Limb (tissue), 2 donors: ENCODE results near the gene CXCR4.
A peak's percentile ranks its signal among the peaks of the same experiment; 100 is the strongest.
"Not testable (repeated sequence)": the region's sequence is repeated elsewhere in the genome, so short reads cannot be mapped to it uniquely, and the experiment has no call there.

Source experiments
- DNase-seq, 2 donors: peaks; one replicate each; pipeline ENCODE4 v3.0.0-alpha.2; 2016; ENCODE audit errors: extremely low spot score in 2 of 2

The CXCR4 gene

DNA sequence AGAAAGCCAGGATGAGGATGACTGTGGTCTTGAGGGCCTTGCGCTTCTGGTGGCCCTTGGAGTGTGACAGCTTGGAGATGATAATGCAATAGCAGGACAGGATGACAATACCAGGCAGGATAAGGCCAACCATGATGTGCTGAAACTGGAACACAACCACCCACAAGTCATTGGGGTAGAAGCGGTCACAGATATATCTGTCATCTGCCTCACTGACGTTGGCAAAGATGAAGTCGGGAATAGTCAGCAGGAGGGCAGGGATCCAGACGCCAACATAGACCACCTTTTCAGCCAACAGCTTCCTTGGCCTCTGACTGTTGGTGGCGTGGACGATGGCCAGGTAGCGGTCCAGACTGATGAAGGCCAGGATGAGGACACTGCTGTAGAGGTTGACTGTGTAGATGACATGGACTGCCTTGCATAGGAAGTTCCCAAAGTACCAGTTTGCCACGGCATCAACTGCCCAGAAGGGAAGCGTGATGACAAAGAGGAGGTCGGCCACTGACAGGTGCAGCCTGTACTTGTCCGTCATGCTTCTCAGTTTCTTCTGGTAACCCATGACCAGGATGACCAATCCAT lies 2.7 kb downstream of the CXCR4 start:
- DNase-seq, result no peak

DNA sequence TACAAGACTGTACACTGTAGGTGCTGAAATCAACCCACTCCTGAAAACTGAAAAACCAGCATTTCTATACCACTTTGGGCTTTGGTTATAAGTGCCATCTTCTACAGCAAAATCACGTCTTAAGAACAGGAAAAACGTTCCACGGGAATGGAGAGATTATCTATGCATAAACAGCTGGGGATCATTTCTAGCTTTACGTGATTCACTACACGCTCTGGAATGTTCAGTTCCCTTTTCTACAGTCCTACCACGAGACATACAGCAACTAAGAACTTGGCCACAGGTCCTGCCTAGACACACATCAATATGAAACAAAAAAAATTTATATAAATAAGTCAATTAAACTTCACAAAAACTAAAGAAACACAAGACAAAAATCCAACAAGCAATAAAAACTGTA lies 3.6 kb downstream of the CXCR4 start:
- DNase-seq, result peak in 1 of 2 donors; percentile 60

DNA sequence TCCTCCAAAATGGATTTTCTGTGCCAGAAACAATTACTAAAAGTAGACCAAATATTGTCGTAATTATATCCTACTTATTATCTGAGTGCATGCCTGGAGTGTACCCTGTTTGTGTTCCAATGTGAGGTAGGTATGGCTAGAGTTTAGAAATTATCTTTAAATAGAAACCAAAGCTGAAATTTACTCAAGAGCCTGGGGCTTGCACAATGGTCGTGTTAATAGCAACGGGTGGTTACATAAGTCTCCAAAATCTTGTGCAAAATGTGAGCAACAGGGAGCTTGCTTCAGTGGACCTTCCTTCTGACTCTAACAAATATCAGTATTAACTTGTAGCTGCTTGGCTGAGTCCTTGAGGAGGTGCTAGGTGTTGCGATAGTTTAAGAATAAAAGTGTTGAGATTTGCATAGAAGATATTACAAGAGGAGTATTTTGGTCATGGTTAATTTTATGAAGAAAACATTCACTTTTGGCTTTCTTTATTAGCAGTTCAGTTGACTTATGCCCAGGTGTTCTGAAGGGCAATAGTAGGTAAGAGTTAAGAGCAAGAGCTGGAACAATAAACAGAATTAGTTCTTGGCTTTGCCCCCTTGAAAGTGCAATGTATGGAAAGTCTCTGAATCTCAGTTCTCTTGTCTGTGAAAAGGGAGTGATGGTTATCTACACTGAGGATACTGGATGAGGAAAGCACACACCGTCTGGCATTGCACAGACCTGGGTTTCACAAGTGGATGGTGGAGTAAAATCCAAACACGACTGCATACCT lies 4.6 kb downstream of the CXCR4 start:
- DNase-seq, result no peak

- DNase-seq, result no peak
Observed at GRCh38 chr2:136112317-136113208, 5.4 kb downstream of the CXCR4 start.

GRCh38 chr2:136111711-136112110 lies 6.2 kb downstream of the CXCR4 start:
- DNase-seq, result no peak

- DNase-seq, result no peak
Observed at GRCh38 chr2:136110526-136110925, 7.4 kb downstream of the CXCR4 start.

- DNase-seq, result peak in 1 of 2 donors; percentile 38
Observed at GRCh38 chr2:136108463-136108862, 9.5 kb downstream of the CXCR4 start.

DNA sequence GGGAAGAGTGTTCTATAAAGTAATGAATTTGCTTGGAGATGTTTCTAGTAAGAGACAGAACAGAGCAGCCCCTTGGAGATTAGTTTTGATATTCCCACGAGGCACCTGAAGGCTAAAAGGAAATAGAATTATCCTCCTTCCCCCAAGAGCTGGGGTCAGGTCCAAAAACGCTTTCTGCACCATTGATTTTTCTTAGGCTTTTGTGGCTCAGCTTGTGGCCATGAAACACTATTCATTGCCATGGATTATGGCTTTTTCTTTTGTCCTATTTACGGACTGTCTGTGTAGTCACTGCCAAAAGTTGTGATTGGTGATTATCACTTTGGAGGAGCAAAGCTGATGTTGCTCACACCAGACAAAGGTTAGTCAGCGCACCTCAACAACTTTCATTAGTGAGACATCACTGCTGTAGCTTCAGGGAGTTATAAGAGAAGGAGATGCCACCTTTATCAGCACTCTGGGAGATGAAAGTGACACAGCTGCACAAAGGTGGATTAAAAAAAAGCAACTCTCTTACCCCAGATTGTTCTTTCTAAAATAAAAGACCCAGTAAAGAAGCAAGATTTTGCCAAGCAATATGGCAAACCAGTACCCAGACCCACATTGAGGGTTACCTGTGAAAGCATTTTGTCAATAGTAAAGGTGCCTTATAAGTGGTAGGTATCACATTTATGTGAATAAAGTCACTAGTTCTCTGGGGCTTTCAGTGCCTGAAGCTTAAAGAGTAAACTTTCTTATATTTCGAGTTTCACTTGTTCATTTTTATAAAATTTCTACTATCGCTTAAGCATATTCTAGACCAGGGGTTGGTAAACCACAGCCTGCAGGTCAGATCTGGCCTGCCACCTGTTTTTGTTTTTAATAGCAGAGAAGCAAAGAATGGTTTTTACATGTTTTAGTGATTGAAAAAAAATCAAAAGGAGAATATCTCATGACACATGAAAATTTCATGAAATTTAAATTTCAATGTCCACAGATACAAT lies 10.6 kb downstream of the CXCR4 start:
- no peak for DNase-seq

GRCh38 chr2:136106505-136106904 lies 11.4 kb downstream of the CXCR4 start:
- DNase-seq, result no peak

- DNase-seq, result no peak
Observed at GRCh38 chr2:136104977-136105376, 13.0 kb downstream of the CXCR4 start.

DNA sequence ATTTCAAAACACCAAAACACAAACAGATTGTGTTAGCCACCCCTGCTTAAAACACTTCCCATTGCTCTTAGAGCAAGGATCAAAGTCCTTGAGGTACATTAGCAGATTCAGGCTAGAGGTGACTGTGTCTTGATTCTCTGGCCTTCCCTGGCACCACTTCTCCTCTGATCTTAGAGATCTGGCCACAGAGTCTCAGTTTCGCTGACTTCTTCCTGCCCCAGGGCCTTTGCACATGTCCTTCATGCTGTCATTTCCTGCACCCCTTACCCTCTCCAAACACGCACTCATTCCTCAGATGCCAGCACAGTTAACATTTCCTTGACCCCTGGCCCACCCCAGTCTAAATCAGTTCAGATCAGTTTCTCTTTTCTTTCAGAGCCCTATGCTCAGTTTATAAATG lies 16.9 kb downstream of the CXCR4 start:
- no peak for DNase-seq

- no peak for DNase-seq
Observed at GRCh38 chr2:136098441-136098840, 19.5 kb downstream of the CXCR4 start.

- no peak for DNase-seq
Observed at GRCh38 chr2:136093583-136093982, 24.4 kb downstream of the CXCR4 start.

DNA sequence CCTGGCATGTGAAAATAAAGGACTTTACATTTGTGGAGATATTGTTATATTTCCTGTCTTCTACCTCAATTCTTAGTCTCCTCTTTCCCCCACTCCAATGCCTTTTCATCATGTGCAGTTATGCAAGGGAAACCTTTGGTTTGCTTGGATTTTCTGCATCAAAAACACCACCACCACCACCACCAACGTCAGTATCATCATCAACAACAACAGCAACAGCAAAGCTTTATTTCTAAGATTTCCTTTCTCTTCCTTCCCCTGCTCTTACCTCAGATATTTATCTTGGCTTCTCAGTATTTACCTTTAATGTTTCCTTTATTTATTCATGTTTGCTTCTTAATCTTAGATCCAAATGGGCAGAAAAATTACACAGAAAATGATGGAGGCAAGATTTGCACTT lies 26.1 kb downstream of the CXCR4 start:
- DNase-seq, result no peak

DNA sequence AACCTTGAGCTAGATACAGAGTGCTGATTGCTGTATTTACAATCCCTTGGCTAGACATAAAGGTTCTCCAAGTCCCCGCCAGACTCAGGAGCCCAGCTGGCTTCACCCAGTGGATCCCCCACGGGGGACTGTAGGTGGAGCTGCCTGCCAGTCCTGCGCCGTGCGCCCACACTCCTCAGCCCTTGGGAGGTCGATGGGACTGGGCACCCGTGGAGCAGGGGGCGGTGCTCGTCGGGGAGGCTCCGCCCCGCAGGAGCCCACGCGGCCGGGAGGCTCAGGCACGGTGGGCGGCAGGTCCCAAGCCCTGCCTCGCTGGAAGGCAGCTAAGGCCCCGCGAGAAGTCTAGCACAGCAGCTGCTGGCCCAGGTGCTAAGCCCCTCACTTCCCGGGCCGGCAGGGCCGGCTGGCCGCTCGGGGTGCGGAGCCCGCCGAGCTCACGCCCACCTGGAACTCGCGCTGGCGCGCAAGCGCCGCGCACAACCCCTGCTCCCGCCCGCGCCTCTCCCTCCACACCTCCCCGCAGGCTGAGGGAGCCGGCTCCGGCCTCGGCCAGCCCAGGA lies 30.0 kb downstream of the CXCR4 start:
- DNase-seq, result not testable (repeated sequence)

- DNase-seq, result no peak
Observed at GRCh38 chr2:136086253-136087016, 31.5 kb downstream of the CXCR4 start.

- no peak for DNase-seq
Observed at GRCh38 chr2:136085453-136086209, 32.3 kb downstream of the CXCR4 start.

DNA sequence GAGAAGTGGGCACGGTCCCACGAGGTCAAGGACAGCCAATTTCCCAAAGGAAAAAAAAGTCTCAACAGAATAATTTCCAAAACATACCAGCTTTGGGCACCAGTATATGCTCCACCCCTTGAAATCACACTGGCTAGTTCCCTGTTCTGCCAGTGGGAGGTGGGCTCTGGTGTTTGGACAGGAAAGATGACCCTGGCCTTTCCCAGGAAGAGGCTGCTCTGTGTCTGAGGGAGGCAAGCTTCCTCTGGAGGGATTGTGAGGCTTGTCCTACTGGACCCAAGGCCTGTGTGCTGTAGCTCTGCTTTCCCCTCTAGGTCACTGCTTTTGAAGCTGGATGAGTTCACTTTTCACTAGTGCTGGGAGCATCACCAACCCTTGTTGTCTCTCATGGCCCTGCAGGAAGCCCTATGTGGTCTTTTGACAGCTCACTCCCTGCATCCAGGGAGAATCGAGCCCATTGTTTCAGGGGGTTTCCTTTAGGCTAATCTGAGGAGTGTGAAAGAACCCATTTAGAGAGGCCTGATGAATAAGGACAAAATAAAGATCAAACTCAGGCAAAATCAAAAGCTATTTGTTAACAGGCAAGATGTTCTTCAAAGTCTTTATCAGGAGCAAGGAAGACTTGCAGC lies 36.3 kb downstream of the CXCR4 start:
- no peak for DNase-seq

DNA sequence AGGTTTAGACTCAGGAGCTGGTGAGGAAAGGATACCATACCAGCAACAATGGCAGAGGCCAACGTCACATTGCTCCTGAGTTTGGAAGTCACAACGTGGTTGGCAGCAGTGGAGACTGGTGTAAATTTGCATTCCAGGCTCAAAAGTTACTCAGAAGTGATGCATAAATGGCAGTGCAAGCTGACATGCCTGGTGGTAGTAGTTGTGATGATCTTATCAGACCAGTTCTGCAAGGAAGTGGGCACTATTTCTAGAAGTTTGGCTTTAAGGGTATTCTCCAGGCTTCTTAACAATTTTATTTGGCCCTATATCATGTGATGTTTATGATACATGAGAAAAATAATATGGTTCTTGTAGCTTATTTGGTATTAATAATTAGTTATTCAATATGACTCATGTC lies 37.8 kb downstream of the CXCR4 start:
- no peak for DNase-seq
